Testis (tissue), 2 donors: ENCODE results near the gene CGGBP1.

ENCODE experiments used
- CTCF ChIP-seq, 3 experiments: fragments of 450-650 bp in 2 of 3; fragments of 200-600 bp in 1 of 3; sonication (generic) in 1 of 3; IDR thresholded peaks; one replicate each; pipeline ENCODE4 v1.5.1; 2016 to 2019; ENCODE audit warnings: antibody characterized with exemption in 3 of 3, mild to moderate bottlenecking in 2 of 3, moderate library complexity in 1 of 3
- POLR2A ChIP-seq: fragments of 450-650 bp; IDR thresholded peaks from one replicate; pipeline ENCODE4 v1.6.1; 2017; ENCODE audit warnings: antibody characterized with exemption, mild to moderate bottlenecking, moderate library complexity

DNA sequence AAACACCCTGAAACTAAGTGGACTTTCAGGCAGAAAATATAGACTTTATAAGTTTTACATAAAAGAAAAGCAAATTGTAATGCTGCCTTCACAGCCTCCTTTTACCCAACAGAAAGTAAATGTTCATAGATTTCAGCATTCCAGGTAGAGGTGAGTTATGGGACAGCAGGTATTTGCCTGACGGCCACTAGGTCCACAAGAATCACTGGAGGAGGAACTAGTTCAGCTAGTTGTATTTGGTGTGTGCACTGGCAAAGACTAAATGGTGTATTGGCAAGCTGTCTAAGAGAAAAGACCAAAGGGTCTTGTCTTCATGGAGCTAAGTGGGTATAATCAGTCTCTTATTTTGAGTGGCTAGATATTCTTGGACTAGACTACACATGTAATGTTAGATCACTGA is 34.5 kb upstream of the CGGBP1 start:
- TF ChIP-seq POLR2A (no peak), CTCF (IDR thresholded peaks at IDR 0.05) (no peak)
